HG02938 (cell line): ENCODE measurements around the gene DDX49.

Experiments used
- ATAC-seq: cut with Tn5 transposase; IDR thresholded peaks from one replicate; pipeline ENCODE4 v1.9.1; 2021; ENCODE audit warnings: mild to moderate bottlenecking, moderate library complexity; ENCODE audit not compliant: unreplicated experiment

DDX49 gene

DNA sequence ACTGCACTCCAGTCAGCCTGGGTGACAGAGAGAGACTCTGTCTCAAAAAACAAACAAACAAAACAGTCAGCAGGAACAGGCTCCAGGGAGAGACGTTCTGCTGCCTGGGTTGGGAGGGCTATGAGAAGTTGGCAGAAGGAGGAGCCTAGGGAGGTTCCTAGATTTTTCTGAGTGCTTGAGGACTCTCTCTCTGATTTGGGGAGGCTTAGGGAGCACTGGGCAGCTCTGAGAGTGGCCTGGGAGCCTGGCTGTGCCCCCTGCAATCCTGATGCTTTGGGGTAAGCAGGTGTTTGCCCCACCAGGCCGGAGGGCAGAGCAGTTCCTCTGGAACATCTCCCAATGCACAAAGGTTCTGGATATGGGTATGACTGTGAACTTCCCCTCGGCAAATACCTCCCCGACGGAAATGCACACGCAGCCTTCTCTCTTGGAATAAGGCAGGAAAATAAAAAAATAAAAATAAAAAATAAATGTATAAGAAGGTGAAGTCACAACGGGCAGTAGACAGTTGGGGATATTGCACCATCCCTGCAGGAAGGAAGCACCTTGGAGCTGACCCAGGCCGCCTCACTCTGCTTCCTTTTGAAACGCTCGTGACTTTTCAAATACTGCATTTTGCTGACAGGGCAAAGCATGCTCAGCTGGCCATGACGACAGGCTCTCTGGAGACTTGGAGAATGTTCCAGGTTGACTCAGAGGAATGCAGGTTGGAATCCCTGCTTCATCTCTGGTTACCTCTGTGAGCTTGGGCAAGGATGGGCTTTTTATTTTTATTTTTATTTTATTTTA is 48.0 kb downstream of the DDX49 start:
- ATAC-seq, result no peak

DNA sequence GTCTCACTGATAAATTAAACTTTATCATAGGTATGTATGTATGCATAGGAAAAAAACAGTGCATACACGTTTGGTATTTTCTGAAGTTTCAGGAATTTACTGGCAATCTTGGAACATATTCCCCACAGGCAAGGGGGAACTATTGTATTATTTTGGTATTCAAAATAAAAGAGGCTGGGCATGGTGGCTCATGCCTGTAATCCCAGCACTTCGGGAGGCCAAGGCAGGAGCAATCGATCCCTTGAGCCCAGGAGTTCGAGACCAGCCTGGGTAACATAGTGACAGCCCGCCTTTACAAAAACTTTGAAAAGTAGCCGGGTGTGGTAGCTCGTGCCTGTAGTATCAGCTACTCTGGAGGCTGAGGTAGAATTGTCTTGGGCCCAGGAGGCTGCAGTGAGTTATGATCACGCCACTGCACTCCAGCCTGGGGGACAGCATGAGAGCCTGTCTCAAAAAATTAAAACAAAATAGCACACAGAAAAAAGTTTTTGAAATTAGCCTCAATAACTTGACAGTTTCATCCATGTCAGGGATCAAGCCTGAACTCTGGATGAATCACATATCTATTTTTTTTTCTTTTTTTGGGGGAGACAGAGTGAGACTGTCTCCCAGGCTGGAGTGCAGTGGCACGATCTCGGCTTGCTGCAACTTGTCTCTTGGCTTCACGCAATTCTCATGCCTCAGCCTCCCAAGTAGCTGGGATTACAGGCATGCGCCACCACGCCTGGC is 50.6 kb downstream of the DDX49 start:
- ATAC-seq, result no peak

DNA sequence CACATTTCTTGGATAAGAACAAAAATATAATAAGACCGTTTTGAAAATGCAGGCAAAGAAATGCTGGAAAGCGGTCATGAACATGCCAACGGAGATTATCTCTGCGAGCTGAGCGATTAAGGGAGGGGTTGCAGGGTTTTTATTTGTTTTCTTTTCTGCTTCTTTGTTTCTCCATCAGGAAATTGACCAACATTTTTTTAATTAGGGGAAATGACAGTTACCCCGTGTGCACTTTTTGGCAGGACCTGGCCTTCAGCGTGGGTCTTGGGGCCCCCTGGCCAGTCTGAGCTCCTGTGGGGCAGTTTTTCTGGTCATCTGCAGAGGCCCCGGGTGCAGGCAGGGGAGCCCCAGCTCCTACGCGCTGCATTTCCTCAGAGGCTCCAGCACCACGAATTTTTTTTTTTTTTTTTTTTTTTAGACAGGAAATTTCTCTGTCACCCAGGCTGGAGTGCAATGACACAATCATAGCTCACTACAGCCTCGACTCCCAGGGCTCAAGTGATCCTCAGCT is 52.8 kb downstream of the DDX49 start:
- ATAC-seq, result no peak

DNA sequence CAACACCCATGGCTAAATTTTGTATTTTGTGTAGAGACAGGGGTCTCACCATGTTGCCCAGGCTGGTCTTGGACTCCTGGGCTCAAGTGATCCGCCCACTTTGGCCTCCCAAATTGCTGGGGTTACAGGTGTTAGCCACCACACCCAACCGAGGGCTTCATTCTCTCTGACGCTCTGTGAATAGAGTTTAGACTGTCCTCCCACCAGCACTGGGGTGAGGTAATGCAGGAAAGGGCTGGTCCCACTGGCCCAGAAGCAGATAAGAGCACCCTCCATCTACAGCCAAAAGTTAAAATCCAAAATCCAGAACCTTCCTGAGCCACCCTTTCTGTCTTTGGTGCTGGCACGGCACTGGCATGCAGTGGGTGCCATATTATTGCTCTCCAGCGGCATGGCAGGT is 53.3 kb downstream of the DDX49 start:
- no peak for ATAC-seq

GRCh38 chr19:18975011-18975410 is 55.5 kb downstream of the DDX49 start:
- ATAC-seq, result no peak

GRCh38 chr19:18975869-18976268 is 56.4 kb downstream of the DDX49 start:
- no peak for ATAC-seq
